Esophagus muscularis mucosa (tissue), 4 donors: ENCODE results near the gene GABRB3. TPM values are rescaled to one million over a fixed set of nuclear protein-coding genes. Genes with fewer than 3 reads are reported as not detected.

Experiments used
- DNase-seq: peaks from one replicate; pipeline ENCODE4 v3.0.0-alpha.2; 2017; ENCODE audit errors: extremely low spot score
- H3K27ac ChIP-seq, 4 donors: fragments of 200-600 bp; sonication (generic); replicated peaks in 1 of 4; 1 replicate in 3 of 4; 2 replicates in 1 of 4; pipeline ENCODE4 v1.5.1; 2016 to 2019; ENCODE audit warnings: mild to moderate bottlenecking in 1 of 4
- H3K27me3 ChIP-seq, 4 donors: fragments of 200-600 bp; sonication (generic); one replicate each; pipeline versions ENCODE4 v1.5.1 to v1.6.0; 2016 to 2019
- H3K36me3 ChIP-seq, 4 donors: fragments of 200-600 bp; sonication (generic); one replicate each; pipeline ENCODE4 v1.5.1; 2016 to 2019
- H3K4me1 ChIP-seq, 4 donors: fragments of 200-600 bp; sonication (generic); one replicate each; pipeline ENCODE4 v1.5.1; 2016 to 2019
- H3K4me3 ChIP-seq, 4 donors: fragments of 200-600 bp; sonication (generic); 1 replicate in 2 of 4; 2 replicates in 2 of 4; pipeline ENCODE4 v1.5.1; 2016 to 2019; ENCODE audit warnings: mild to moderate bottlenecking in 4 of 4, moderate library complexity in 1 of 4
- H3K9me3 ChIP-seq, 4 donors: fragments of 200-600 bp; sonication (generic); 1 replicate in 3 of 4; 2 replicates in 1 of 4; pipeline ENCODE4 v1.5.1; 2016 to 2019
- EP300 ChIP-seq: sonication (generic); formaldehyde crosslinking; IDR thresholded peaks from one replicate; pipeline ENCODE4 v1.6.1; 2017; ENCODE audit warnings: antibody characterized with exemption
- POLR2A ChIP-seq: fragments of 450-650 bp; IDR thresholded peaks from one replicate; pipeline ENCODE4 v1.6.1; 2017; ENCODE audit warnings: antibody characterized with exemption, moderate library complexity, mild to moderate bottlenecking, low read depth
- POLR2AphosphoS5 ChIP-seq, 2 donors: sonication (generic); formaldehyde crosslinking; IDR thresholded peaks; one replicate each; pipeline ENCODE4 v1.6.1; 2017; ENCODE audit warnings: antibody characterized with exemption in 2 of 2
- WGBS: methylation state at CpG from one replicate; pipeline ENCODE4 v1.1.5; 2018; 5-methylcytosine and 5-hydroxymethylcytosine counted together
- intact Hi-C: fragments of 100-400 bp; cut with DNase I; formaldehyde crosslinking; loops from one replicate; pipeline ENCODE4 v1.15.1; 2023
- total RNA-seq, 4 donors: library from RNA; depleted of rRNA; stranded (reverse); fragments of >200 nt; gene quantifications; one replicate each; pipeline versions ENCODE4 v1.1.0 to v1.2.1, GENCODE V29; 2016
- TF ChIP-seq, protein P1 (sequence below), 3 experiments: fragments of 200-600 bp in 2 of 3; fragments of 450-650 bp in 1 of 3; sonication (generic) in 2 of 3; IDR thresholded peaks; one replicate each; pipeline ENCODE4 v1.5.1; 2017 to 2019; ENCODE audit warnings: antibody characterized with exemption in 3 of 3, mild to moderate bottlenecking in 2 of 3, moderate library complexity in 1 of 3

The GABRB3 gene
- total RNA-seq, 4 donors from 2014 or later = 3.0 to 7.9 (median 4.2) TPM

DNA sequence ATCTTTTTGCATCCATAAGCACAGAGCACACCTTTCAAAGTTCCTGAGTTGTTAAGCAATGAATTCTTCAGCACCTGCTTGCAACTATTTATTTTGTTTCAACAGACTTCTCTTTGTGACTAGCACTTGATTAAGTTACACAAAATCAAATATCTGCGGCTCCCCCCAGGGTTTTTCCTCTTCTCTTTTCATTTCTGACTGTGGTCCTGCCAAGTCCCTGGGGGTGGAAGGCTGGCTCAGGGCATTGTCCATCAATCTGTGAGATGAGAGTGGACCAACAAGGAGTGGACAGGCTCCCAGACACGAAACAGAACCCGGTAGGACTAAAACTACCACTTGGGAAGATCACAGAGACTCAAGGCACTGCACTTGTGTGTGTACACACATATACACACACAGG, 96.8 kb downstream of the GABRB3 start:
- TF ChIP-seq EP300 = no peak
- TF ChIP-seq POLR2A = no peak
- TF ChIP-seq POLR2AphosphoS5 (IDR thresholded peaks at IDR 0.05) = no peak
- TF ChIP-seq, protein P1, sequence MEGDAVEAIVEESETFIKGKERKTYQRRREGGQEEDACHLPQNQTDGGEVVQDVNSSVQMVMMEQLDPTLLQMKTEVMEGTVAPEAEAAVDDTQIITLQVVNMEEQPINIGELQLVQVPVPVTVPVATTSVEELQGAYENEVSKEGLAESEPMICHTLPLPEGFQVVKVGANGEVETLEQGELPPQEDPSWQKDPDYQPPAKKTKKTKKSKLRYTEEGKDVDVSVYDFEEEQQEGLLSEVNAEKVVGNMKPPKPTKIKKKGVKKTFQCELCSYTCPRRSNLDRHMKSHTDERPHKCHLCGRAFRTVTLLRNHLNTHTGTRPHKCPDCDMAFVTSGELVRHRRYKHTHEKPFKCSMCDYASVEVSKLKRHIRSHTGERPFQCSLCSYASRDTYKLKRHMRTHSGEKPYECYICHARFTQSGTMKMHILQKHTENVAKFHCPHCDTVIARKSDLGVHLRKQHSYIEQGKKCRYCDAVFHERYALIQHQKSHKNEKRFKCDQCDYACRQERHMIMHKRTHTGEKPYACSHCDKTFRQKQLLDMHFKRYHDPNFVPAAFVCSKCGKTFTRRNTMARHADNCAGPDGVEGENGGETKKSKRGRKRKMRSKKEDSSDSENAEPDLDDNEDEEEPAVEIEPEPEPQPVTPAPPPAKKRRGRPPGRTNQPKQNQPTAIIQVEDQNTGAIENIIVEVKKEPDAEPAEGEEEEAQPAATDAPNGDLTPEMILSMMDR (IDR thresholded peaks at IDR 0.05) = no peak
- intact Hi-C loops = no loop called here
- no peak overlapping the region for H3K27ac ChIP-seq
- no peaks in the 10 kb centered on the region for H3K9me3 ChIP-seq
- no peaks in the 10 kb centered on the region for H3K36me3 ChIP-seq
- 62% methylated on average over 3 of the region's 3 CpGs for WGBS
- no peaks in the 10 kb centered on the region for H3K27me3 ChIP-seq
- DNase-seq = no peak
- H3K4me3 ChIP-seq = no peak overlapping the region
- H3K4me1 ChIP-seq = no peaks in the 10 kb centered on the region

DNA sequence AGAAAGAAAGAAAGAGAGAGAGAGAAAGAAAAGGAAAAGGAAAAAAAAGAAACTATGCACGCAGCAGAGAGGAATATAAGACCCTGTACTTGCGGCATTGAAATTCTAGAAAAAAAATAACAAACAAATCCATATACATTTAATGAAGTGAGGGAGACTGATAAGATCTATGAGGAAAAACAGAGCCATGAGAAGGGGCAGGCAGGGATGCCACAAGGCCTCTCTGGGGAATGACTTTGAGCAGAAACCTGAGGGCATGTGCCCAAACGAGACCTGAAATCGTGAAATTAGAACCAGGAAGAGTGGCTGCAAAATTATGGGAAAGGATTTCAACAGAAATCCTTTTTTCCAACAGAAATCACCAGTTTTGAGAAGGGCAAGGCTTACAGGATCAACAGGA, 98.4 kb downstream of the GABRB3 start:
- 86% methylated on average over 4 of the region's 4 CpGs for WGBS
- Histone ChIP-seq H3K4me1 (no peaks in the 10 kb centered on the region), H3K4me3 (no peak overlapping the region), H3K27ac (no peak overlapping the region), H3K36me3 (no peaks in the 10 kb centered on the region), H3K9me3 (no peaks in the 10 kb centered on the region), H3K27me3 (peaks cover 0 to 4% (median 0%) of the 10 kb centered on the region in 4 donors)
- TF ChIP-seq POLR2A (no peak), EP300 (no peak), POLR2AphosphoS5 (IDR thresholded peaks at IDR 0.05) (no peak)
- TF ChIP-seq, protein P1 (IDR thresholded peaks at IDR 0.05) = no peak
- intact Hi-C loops = no loop called here
- no peak for DNase-seq

DNA sequence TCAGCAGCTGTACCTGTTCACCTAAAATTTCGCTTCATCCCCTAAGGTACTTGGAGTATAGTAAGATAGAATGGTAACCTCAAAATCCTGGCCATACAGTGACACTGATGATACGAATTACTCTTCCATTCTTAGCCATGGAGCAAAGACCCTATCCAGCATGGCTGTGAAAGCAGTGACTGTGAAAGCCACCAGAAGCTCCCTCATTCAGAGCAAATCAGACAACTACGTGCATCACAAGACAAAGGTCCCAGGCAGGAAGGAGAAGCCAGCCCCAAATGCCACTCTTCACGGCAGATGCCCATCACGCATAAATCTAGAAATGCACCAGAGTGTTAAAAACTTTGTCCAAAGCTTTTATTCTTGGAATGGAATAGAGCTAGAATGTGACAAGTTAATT, 99.4 kb downstream of the GABRB3 start:
- H3K27ac ChIP-seq = no peak overlapping the region
- H3K9me3 ChIP-seq = no peaks in the 10 kb centered on the region
- no peaks in the 10 kb centered on the region for H3K36me3 ChIP-seq
- intact Hi-C loops = no loop called here
- H3K27me3 ChIP-seq = peaks cover 0 to 4% (median 0%) of the 10 kb centered on the region in 4 donors
- DNase-seq = no peak
- H3K4me1 ChIP-seq = no peaks in the 10 kb centered on the region
- no peak overlapping the region for H3K4me3 ChIP-seq
- TF ChIP-seq, protein P1 (IDR thresholded peaks at IDR 0.05) = no peak
- TF ChIP-seq EP300 = no peak
- TF ChIP-seq POLR2A = no peak
- no peak for TF ChIP-seq POLR2AphosphoS5 (IDR thresholded peaks at IDR 0.05)
- WGBS = 81% methylated on average over 5 of the region's 5 CpGs

DNA sequence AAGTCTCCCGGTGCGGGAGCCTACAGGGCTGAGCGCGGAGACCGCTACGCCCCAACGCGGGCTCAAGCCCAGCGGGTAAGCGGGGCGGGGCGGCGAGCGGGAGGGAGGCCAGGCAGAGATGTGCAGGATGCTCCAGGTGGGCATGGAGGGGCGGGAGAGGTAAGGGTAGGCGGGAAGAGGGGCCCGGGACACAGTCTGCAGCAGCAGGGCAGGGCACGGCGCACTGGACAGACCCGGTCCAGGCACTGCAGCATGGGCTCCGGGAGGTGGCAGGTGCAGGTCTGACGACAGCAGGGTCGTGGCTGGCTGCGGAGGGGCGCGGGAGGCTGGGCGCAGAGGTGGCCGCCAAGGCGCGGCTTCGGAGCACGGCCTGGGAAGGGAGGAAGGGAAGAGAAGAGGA, 102.8 kb downstream of the GABRB3 start:
- no peak overlapping the region for H3K4me3 ChIP-seq
- WGBS = 64% methylated on average over 32 of the region's 32 CpGs
- no peaks in the 10 kb centered on the region for H3K9me3 ChIP-seq
- DNase-seq = no peak
- H3K36me3 ChIP-seq = no peaks in the 10 kb centered on the region
- H3K27ac ChIP-seq = no peak overlapping the region
- intact Hi-C loops = no loop called here
- peaks cover 0 to 4% (median 0%) of the 10 kb centered on the region in 4 donors for H3K27me3 ChIP-seq
- no peak for TF ChIP-seq POLR2AphosphoS5 (IDR thresholded peaks at IDR 0.05)
- TF ChIP-seq, protein P1 (IDR thresholded peaks at IDR 0.05) = no peak
- TF ChIP-seq EP300 = no peak
- TF ChIP-seq POLR2A = no peak
- H3K4me1 ChIP-seq = peaks cover 0 to 26% (median 23%) of the 10 kb centered on the region in 4 donors

DNA sequence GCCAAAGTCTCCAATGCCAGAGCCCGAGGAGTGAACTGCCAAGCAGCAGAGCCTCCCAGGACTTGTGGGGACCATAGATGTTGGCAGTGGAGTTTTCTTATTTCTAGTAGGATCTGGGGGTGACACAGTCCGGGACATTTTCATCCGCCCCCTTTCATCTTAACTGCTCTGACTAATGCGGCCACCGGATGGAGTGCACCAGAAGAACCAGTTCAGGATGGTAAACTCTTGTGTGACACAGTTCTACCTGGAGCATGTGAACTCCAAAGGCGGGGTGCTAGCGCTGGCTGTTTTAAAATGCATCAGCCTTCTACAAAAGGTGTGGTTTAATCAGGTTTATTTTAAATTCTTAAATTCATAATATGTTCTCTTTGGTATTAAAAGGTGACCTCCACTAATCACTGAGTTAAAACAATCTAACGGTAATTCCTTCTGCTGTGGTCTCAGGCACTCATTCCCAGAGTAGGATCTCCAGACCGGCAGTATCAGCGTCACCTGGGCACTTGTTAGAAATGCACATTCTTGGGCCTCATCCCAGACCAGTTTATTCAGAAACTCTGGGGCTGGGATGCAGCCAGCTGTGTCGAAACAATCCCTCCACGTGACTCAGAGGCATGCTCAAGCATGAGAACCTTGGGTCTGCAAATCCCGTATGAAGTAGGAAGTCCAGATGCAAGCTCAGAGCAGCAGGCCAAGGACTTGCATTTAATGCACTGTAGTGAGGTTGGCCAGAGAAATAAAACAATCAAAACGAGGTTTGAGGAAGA, 105.5 kb downstream of the GABRB3 start:
- no peaks in the 10 kb centered on the region for H3K9me3 ChIP-seq
- no peaks in the 10 kb centered on the region for H3K36me3 ChIP-seq
- 55% methylated on average over 14 of the region's 14 CpGs for WGBS
- DNase-seq = no peak
- H3K4me1 ChIP-seq = peaks cover 0 to 26% (median 23%) of the 10 kb centered on the region in 4 donors
- intact Hi-C loops = no loop called here
- H3K27ac ChIP-seq = no peak overlapping the region
- TF ChIP-seq POLR2AphosphoS5 (IDR thresholded peaks at IDR 0.05) (peak; percentile 22 to 51), POLR2A (no peak), EP300 (no peak)
- TF ChIP-seq, protein P1 (IDR thresholded peaks at IDR 0.05) = no peak
- H3K27me3 ChIP-seq = peaks cover 0 to 4% (median 0%) of the 10 kb centered on the region in 4 donors
- H3K4me3 ChIP-seq = no peak overlapping the region
